ENCODE results near the gene KSR1.

- TF ChIP-seq CTCF (IDR thresholded peaks at IDR 0.05; ENCODE audit: low read depth, low read length) (no peak), EZH2phosphoT487 (IDR thresholded peaks at IDR 0.05; ENCODE audit: low read depth) (no peak)
Measured at GRCh38 chr17:27417596-27418365, 38.5 kb upstream of the KSR1 start.

Data from OCI-LY3 (cell line).